ENCODE results near the gene ZNF75A. TPM values are rescaled to one million over a fixed set of nuclear protein-coding genes. Genes with fewer than 3 reads are reported as not detected.

ZNF75A gene
- total and polyA plus RNA-seq, 4 donors = 4.9 to 17.2 (median 9.8) TPM

DNA sequence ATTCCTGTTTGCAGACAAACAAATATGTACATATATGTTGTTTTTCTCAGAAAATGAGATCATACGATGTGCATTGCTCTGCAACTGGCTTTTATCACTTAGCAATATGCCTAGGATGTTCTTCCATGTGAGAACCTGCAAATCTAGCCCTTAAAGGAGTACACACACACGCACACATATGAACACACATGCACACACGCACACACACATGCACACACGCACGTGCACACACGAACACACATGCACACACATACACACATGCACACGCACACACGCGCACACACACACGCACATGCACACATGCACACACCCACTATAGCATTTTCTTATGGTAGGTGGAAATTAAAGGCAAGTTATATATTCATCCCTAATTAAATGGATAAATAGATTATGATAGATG, 42.3 kb downstream of the ZNF75A start:
- no peak overlapping the region for H3K9ac ChIP-seq (ENCODE audit: low read depth in 1 of 2, low read length in 2 of 2)
- no peaks in the 10 kb centered on the region for H3K36me3 ChIP-seq (ENCODE audit: control insufficient read depth in 4 of 4, insufficient read depth in 3 of 4, low read depth in 1 of 4, low read length in 3 of 4)
- whole genome bisulfite sequencing = 62% methylated on average over 10 of the region's 10 CpGs
- no peak for DNase-seq (ENCODE audit: low spot score)
- H3K4me1 ChIP-seq (ENCODE audit: control insufficient read depth in 4 of 4, insufficient read depth in 4 of 4, low read length in 3 of 4) = no peaks in the 10 kb centered on the region
- H3K27me3 ChIP-seq (ENCODE audit: control insufficient read depth in 4 of 4, insufficient read depth in 4 of 4, low read length in 3 of 4) = no peaks in the 10 kb centered on the region
- no peak overlapping the region for H3K4me3 ChIP-seq (ENCODE audit: low read depth in 1 of 3, low read length in 3 of 3)
- TF ChIP-seq JUND (IDR thresholded peaks at IDR 0.05) (no peak), FOXA2 (IDR thresholded peaks at IDR 0.05) (no peak), HNF4G (IDR thresholded peaks at IDR 0.05) (no peak), YY1 (IDR thresholded peaks at IDR 0.05) (no peak), SP1 (IDR thresholded peaks at IDR 0.05) (no peak), GABPA (IDR thresholded peaks at IDR 0.05 in 1 of 2, conservative IDR thresholded peaks at IDR 0.05 in 1 of 2) (no peak), NR2F2 (IDR thresholded peaks at IDR 0.05) (no peak), FOXA1 (IDR thresholded peaks at IDR 0.05) (no peak), HNF4A (conservative IDR thresholded peaks at IDR 0.05) (no peak), EGR1 (IDR thresholded peaks at IDR 0.05; ENCODE audit: low read depth in 2 of 2) (no peak), TAF1 (conservative IDR thresholded peaks at IDR 0.05) (no peak)
- TF ChIP-seq, protein P1, sequence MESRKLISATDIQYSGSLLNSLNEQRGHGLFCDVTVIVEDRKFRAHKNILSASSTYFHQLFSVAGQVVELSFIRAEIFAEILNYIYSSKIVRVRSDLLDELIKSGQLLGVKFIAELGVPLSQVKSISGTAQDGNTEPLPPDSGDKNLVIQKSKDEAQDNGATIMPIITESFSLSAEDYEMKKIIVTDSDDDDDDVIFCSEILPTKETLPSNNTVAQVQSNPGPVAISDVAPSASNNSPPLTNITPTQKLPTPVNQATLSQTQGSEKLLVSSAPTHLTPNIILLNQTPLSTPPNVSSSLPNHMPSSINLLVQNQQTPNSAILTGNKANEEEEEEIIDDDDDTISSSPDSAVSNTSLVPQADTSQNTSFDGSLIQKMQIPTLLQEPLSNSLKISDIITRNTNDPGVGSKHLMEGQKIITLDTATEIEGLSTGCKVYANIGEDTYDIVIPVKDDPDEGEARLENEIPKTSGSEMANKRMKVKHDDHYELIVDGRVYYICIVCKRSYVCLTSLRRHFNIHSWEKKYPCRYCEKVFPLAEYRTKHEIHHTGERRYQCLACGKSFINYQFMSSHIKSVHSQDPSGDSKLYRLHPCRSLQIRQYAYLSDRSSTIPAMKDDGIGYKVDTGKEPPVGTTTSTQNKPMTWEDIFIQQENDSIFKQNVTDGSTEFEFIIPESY (IDR thresholded peaks at IDR 0.05) = no peak
- TF ChIP-seq, protein P2, sequence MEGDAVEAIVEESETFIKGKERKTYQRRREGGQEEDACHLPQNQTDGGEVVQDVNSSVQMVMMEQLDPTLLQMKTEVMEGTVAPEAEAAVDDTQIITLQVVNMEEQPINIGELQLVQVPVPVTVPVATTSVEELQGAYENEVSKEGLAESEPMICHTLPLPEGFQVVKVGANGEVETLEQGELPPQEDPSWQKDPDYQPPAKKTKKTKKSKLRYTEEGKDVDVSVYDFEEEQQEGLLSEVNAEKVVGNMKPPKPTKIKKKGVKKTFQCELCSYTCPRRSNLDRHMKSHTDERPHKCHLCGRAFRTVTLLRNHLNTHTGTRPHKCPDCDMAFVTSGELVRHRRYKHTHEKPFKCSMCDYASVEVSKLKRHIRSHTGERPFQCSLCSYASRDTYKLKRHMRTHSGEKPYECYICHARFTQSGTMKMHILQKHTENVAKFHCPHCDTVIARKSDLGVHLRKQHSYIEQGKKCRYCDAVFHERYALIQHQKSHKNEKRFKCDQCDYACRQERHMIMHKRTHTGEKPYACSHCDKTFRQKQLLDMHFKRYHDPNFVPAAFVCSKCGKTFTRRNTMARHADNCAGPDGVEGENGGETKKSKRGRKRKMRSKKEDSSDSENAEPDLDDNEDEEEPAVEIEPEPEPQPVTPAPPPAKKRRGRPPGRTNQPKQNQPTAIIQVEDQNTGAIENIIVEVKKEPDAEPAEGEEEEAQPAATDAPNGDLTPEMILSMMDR (IDR thresholded peaks at IDR 0.05; ENCODE audit: low read depth, low read length, missing input control) = no peak
- TF ChIP-seq, protein P3, sequence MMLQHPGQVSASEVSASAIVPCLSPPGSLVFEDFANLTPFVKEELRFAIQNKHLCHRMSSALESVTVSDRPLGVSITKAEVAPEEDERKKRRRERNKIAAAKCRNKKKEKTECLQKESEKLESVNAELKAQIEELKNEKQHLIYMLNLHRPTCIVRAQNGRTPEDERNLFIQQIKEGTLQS (IDR thresholded peaks at IDR 0.05) = no peak
- TF ChIP-seq, protein P4, sequence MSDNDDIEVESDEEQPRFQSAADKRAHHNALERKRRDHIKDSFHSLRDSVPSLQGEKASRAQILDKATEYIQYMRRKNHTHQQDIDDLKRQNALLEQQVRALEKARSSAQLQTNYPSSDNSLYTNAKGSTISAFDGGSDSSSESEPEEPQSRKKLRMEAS (IDR thresholded peaks at IDR 0.05) = no peak
- H3K27ac ChIP-seq (ENCODE audit: low read depth in 1 of 2, low read length in 2 of 2) = no peak overlapping the region
- H3K9me3 ChIP-seq (ENCODE audit: control insufficient read depth in 4 of 4, low read length in 3 of 4) = peaks cover 0 to 3% (median 0%) of the 10 kb centered on the region in 4 donors

DNA sequence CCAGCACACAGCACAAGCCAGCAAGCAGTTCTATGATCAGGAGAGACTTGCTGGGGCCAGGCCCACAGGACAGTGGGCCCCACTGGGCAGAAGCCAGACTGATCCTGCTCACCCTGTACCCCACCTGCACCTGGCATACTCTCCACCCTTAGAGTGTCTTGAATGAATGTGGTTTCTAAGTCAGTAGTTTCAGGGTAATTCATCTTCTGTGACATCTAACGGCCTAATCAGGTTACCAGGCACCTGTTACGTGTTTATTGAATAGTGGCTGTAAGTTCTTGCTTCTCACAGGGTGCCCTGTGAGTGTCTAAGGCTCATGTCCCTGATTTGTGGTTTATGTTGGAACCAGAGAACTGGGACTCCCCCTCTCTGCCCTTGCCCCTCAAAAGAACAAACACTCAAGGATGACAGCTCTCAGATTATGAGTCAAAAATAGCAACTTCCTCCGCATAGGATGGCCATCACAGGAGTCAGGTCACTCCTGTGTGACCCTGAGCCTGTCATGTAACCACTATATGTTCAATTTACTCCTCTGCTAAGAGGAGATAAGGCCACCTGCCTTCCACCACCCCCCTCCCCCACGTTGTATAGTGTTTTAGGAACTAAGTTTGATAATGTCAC, 43.4 kb downstream of the ZNF75A start:
- 51% methylated on average over 4 of the region's 4 CpGs for WGBS
- Histone ChIP-seq H3K36me3 (ENCODE audit: control insufficient read depth in 4 of 4, insufficient read depth in 3 of 4, low read depth in 1 of 4, low read length in 3 of 4) (no peaks in the 10 kb centered on the region), H3K4me3 (ENCODE audit: low read depth in 1 of 3, low read length in 3 of 3) (no peak overlapping the region), H3K9me3 (ENCODE audit: control insufficient read depth in 4 of 4, low read length in 3 of 4) (peaks cover 0 to 3% (median 0%) of the 10 kb centered on the region in 4 donors), H3K9ac (ENCODE audit: low read depth in 1 of 2, low read length in 2 of 2) (no peak overlapping the region), H3K27me3 (ENCODE audit: control insufficient read depth in 4 of 4, insufficient read depth in 4 of 4, low read length in 3 of 4) (no peaks in the 10 kb centered on the region), H3K27ac (ENCODE audit: low read depth in 1 of 2, low read length in 2 of 2) (no peak overlapping the region), H3K4me1 (ENCODE audit: control insufficient read depth in 4 of 4, insufficient read depth in 4 of 4, low read length in 3 of 4) (no peaks in the 10 kb centered on the region)
- no peak for DNase-seq (ENCODE audit: low spot score)
- TF ChIP-seq YY1 (IDR thresholded peaks at IDR 0.05) (no peak), NR2F2 (IDR thresholded peaks at IDR 0.05) (no peak), RXRA (IDR thresholded peaks at IDR 0.05) (no peak), HNF4G (IDR thresholded peaks at IDR 0.05) (no peak), FOXA2 (IDR thresholded peaks at IDR 0.05) (no peak), JUND (IDR thresholded peaks at IDR 0.05) (no peak), GABPA (IDR thresholded peaks at IDR 0.05 in 1 of 2, conservative IDR thresholded peaks at IDR 0.05 in 1 of 2) (no peak), EGR1 (IDR thresholded peaks at IDR 0.05; ENCODE audit: low read depth in 2 of 2) (no peak), FOXA1 (IDR thresholded peaks at IDR 0.05) (no peak), SP1 (IDR thresholded peaks at IDR 0.05) (no peak)
- TF ChIP-seq, protein P3 (IDR thresholded peaks at IDR 0.05) = no peak
- TF ChIP-seq, protein P1 (IDR thresholded peaks at IDR 0.05) = no peak
- TF ChIP-seq, protein P5, sequence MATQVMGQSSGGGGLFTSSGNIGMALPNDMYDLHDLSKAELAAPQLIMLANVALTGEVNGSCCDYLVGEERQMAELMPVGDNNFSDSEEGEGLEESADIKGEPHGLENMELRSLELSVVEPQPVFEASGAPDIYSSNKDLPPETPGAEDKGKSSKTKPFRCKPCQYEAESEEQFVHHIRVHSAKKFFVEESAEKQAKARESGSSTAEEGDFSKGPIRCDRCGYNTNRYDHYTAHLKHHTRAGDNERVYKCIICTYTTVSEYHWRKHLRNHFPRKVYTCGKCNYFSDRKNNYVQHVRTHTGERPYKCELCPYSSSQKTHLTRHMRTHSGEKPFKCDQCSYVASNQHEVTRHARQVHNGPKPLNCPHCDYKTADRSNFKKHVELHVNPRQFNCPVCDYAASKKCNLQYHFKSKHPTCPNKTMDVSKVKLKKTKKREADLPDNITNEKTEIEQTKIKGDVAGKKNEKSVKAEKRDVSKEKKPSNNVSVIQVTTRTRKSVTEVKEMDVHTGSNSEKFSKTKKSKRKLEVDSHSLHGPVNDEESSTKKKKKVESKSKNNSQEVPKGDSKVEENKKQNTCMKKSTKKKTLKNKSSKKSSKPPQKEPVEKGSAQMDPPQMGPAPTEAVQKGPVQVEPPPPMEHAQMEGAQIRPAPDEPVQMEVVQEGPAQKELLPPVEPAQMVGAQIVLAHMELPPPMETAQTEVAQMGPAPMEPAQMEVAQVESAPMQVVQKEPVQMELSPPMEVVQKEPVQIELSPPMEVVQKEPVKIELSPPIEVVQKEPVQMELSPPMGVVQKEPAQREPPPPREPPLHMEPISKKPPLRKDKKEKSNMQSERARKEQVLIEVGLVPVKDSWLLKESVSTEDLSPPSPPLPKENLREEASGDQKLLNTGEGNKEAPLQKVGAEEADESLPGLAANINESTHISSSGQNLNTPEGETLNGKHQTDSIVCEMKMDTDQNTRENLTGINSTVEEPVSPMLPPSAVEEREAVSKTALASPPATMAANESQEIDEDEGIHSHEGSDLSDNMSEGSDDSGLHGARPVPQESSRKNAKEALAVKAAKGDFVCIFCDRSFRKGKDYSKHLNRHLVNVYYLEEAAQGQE (IDR thresholded peaks at IDR 0.05) = no peak
- TF ChIP-seq, protein P4 (IDR thresholded peaks at IDR 0.05) = no peak
- TF ChIP-seq, protein P2 (IDR thresholded peaks at IDR 0.05; ENCODE audit: low read depth, low read length, missing input control) = no peak

All from liver (tissue), 9 donors.